H1 (cell line): ENCODE measurements around the gene TMEM181. TPM values are rescaled to one million over a fixed set of nuclear protein-coding genes. Genes with fewer than 3 reads are reported as not detected.

Experiments used
- CBX8 ChIP-seq: fragments of 300-800, 300-1000 bp; sonication (generic); IDR thresholded peaks from 2 replicates; pipeline ENCODE4 v1.7.1; 2016; ENCODE audit warnings: low read depth, low read length, borderline replicate concordance
- CEBPB ChIP-seq: IDR thresholded peaks from 2 replicates; pipeline ENCODE4 v1.6.1; 2012; ENCODE audit warnings: low read depth, low read length
- CREB1 ChIP-seq: IDR thresholded peaks from 2 replicates; pipeline ENCODE4 v1.6.1; 2012; ENCODE audit warnings: inconsistent platforms
- CTBP2 ChIP-seq: IDR thresholded peaks from 2 replicates; pipeline ENCODE4 v1.7.0; 2011; ENCODE audit warnings: borderline replicate concordance, mild to moderate bottlenecking, moderate library complexity, mixed read lengths, low read length; ENCODE audit not compliant: insufficient read depth, insufficient read length
- E2F6 ChIP-seq: IDR thresholded peaks from 2 replicates; pipeline ENCODE4 v1.6.1; 2012; ENCODE audit warnings: inconsistent platforms
- EP300 ChIP-seq, 2 experiments: IDR thresholded peaks; 1 replicate in 1 of 2; 2 replicates in 1 of 2; pipeline ENCODE4 v1.6.1; 2011 to 2012; ENCODE audit warnings: low read depth in 2 of 2, low read length in 2 of 2, mild to moderate bottlenecking in 2 of 2, borderline replicate concordance in 1 of 2, inconsistent platforms in 1 of 2, moderate library complexity in 1 of 2
- HDAC2 ChIP-seq, 2 experiments: fragments of 300-600 bp in 1 of 2; sonication (generic) in 1 of 2; IDR thresholded peaks; 2 replicates each; pipeline ENCODE4 v1.6.1; 2011 to 2012; ENCODE audit warnings: low read depth in 2 of 2, low read length in 2 of 2, mild to moderate bottlenecking in 2 of 2, moderate library complexity in 2 of 2, borderline replicate concordance in 1 of 2, inconsistent platforms in 1 of 2
- POLR2A ChIP-seq, 2 experiments: IDR thresholded peaks; 1 replicate in 1 of 2; 2 replicates in 1 of 2; pipeline ENCODE4 v1.6.1; 2011; ENCODE audit warnings: low read depth in 2 of 2, low read length in 2 of 2, mild to moderate bottlenecking in 2 of 2; ENCODE audit errors: control extremely low read depth in 1 of 2
- POLR2AphosphoS5 ChIP-seq: IDR thresholded peaks from 2 replicates; pipeline ENCODE4 v1.6.1; 2011; ENCODE audit warnings: low read depth, low read length
- TAF1 ChIP-seq: IDR thresholded peaks from 2 replicates; pipeline ENCODE4 v1.6.1; 2011; ENCODE audit warnings: mild to moderate bottlenecking, low read depth, low read length
- TAF7 ChIP-seq: optimal IDR thresholded peaks from 2 replicates; pipeline ENCODE3; 2011; ENCODE audit warnings: low read depth, mild to moderate bottlenecking, inconsistent platforms, low read length, moderate library complexity, borderline replicate concordance
- polyA plus RNA-seq, 7 experiments: library from polyadenylated mRNA; depleted of rRNA in 3 of 7; stranded (reverse) in 5 of 7; unstranded in 2 of 7; fragments of >200 nt in 5 of 7; fragments of 200-250 nt in 2 of 7; gene quantifications; 1 replicate in 5 of 7; 2 replicates in 1 of 7; 4 replicates in 1 of 7; pipeline versions ENCODE4 v1.2.1 to v1.2.3, GENCODE V29; 2011 to 2013; ENCODE audit warnings: missing spikeins in 2 of 7, mixed read lengths in 2 of 7
- total RNA-seq: library from RNA; stranded (reverse); fragmentation: NEBNext Ultra II Directional; extraction: Animal tissue kit (Norgen Biotek cat#: 25700); gene quantifications from 2 replicates; pipeline ENCODE4 v1.2.1, GENCODE V29; 2021
- TF ChIP-seq, protein P1 (sequence below): fragments of 300-600 bp; sonication (generic); IDR thresholded peaks from 2 replicates; pipeline ENCODE4 v1.7.1; 2012; ENCODE audit warnings: low read length, moderate library complexity, mild to moderate bottlenecking, inconsistent platforms; ENCODE audit not compliant: insufficient replicate concordance

Gene TMEM181
- total and polyA plus RNA-seq, 2 of the 8 experiments (the other 6 are each of a cell fraction or from before 2014, with no cell fraction given), result 8.6 to 19.0 TPM

- TF ChIP-seq, protein P1, sequence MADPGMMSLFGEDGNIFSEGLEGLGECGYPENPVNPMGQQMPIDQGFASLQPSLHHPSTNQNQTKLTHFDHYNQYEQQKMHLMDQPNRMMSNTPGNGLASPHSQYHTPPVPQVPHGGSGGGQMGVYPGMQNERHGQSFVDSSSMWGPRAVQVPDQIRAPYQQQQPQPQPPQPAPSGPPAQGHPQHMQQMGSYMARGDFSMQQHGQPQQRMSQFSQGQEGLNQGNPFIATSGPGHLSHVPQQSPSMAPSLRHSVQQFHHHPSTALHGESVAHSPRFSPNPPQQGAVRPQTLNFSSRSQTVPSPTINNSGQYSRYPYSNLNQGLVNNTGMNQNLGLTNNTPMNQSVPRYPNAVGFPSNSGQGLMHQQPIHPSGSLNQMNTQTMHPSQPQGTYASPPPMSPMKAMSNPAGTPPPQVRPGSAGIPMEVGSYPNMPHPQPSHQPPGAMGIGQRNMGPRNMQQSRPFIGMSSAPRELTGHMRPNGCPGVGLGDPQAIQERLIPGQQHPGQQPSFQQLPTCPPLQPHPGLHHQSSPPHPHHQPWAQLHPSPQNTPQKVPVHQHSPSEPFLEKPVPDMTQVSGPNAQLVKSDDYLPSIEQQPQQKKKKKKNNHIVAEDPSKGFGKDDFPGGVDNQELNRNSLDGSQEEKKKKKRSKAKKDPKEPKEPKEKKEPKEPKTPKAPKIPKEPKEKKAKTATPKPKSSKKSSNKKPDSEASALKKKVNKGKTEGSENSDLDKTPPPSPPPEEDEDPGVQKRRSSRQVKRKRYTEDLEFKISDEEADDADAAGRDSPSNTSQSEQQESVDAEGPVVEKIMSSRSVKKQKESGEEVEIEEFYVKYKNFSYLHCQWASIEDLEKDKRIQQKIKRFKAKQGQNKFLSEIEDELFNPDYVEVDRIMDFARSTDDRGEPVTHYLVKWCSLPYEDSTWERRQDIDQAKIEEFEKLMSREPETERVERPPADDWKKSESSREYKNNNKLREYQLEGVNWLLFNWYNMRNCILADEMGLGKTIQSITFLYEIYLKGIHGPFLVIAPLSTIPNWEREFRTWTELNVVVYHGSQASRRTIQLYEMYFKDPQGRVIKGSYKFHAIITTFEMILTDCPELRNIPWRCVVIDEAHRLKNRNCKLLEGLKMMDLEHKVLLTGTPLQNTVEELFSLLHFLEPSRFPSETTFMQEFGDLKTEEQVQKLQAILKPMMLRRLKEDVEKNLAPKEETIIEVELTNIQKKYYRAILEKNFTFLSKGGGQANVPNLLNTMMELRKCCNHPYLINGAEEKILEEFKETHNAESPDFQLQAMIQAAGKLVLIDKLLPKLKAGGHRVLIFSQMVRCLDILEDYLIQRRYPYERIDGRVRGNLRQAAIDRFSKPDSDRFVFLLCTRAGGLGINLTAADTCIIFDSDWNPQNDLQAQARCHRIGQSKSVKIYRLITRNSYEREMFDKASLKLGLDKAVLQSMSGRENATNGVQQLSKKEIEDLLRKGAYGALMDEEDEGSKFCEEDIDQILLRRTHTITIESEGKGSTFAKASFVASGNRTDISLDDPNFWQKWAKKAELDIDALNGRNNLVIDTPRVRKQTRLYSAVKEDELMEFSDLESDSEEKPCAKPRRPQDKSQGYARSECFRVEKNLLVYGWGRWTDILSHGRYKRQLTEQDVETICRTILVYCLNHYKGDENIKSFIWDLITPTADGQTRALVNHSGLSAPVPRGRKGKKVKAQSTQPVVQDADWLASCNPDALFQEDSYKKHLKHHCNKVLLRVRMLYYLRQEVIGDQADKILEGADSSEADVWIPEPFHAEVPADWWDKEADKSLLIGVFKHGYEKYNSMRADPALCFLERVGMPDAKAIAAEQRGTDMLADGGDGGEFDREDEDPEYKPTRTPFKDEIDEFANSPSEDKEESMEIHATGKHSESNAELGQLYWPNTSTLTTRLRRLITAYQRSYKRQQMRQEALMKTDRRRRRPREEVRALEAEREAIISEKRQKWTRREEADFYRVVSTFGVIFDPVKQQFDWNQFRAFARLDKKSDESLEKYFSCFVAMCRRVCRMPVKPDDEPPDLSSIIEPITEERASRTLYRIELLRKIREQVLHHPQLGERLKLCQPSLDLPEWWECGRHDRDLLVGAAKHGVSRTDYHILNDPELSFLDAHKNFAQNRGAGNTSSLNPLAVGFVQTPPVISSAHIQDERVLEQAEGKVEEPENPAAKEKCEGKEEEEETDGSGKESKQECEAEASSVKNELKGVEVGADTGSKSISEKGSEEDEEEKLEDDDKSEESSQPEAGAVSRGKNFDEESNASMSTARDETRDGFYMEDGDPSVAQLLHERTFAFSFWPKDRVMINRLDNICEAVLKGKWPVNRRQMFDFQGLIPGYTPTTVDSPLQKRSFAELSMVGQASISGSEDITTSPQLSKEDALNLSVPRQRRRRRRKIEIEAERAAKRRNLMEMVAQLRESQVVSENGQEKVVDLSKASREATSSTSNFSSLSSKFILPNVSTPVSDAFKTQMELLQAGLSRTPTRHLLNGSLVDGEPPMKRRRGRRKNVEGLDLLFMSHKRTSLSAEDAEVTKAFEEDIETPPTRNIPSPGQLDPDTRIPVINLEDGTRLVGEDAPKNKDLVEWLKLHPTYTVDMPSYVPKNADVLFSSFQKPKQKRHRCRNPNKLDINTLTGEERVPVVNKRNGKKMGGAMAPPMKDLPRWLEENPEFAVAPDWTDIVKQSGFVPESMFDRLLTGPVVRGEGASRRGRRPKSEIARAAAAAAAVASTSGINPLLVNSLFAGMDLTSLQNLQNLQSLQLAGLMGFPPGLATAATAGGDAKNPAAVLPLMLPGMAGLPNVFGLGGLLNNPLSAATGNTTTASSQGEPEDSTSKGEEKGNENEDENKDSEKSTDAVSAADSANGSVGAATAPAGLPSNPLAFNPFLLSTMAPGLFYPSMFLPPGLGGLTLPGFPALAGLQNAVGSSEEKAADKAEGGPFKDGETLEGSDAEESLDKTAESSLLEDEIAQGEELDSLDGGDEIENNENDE, result no peak
- TF ChIP-seq EP300 (IDR thresholded peaks at IDR 0.05; ENCODE audit: borderline replicate concordance in 1 of 2, low read depth in 2 of 2, low read length in 2 of 2) (no peak), CBX8 (no peak), TAF7 (no peak), TAF1 (no peak), CTBP2 (no peak), CREB1 (no peak), CEBPB (no peak), POLR2AphosphoS5 (no peak), HDAC2 (IDR thresholded peaks at IDR 0.05; ENCODE audit: borderline replicate concordance in 1 of 2, low read depth in 2 of 2, low read length in 2 of 2) (no peak), POLR2A (IDR thresholded peaks at IDR 0.05; ENCODE audit: control extremely low read depth in 1 of 2, low read depth in 2 of 2, low read length in 2 of 2) (no peak), E2F6 (no peak)
These were observed 102.7 kb downstream of the TMEM181 start (continued) for GRCh38 chr6:158662607-158662953.
